IPS-NIHi7 (cell line): ENCODE measurements around the gene CFAP77.
"Not testable (repeated sequence)": the region's sequence is repeated elsewhere in the genome, so short reads cannot be mapped to it uniquely, and the experiment has no call there.

Experiments used
- DNase-seq: peaks from one replicate; pipeline ENCODE4 v3.0.0; 2012; ENCODE audit warnings: mixed read lengths; ENCODE audit errors: extremely low spot score

CFAP77 gene

DNA sequence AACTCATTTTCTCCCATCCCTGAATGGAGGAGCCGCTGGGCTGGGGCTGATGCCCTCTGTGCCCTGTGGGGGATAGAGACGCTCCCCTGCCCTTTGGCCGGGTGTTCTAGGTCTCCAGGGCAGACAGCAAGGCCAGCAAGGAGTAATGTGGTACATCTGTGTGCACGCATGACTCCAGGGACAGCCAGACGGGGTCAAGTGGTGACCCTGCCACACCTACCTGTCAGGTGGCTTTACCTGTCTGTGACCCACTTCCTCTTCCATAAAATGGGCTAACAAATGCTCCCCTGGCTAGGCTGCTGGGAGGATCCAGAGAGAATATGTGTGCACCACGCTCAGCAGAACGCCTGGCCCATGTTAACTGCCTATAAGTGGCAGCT lies 137.0 kb downstream of the CFAP77 start:
- no peak for DNase-seq

DNA sequence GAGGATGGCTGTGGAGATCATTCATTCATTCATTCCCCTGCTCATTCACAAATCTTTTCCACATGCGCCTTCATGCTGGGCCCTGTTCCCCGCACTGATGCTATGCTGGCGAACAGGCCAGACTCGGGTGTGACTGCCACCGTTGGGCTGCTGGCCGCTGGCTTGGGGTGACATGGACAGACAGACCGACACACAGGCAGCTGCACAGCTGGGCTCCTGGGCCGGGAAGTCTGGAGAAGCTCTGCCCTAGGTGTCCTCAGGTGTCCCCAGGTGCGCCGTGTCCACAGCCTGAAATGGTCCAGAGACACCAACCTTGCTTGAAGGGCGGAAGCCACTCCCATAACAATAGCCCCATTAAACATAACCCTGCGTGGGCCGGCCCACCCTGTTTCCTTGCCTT lies 137.4 kb downstream of the CFAP77 start:
- DNase-seq: no peak

DNA sequence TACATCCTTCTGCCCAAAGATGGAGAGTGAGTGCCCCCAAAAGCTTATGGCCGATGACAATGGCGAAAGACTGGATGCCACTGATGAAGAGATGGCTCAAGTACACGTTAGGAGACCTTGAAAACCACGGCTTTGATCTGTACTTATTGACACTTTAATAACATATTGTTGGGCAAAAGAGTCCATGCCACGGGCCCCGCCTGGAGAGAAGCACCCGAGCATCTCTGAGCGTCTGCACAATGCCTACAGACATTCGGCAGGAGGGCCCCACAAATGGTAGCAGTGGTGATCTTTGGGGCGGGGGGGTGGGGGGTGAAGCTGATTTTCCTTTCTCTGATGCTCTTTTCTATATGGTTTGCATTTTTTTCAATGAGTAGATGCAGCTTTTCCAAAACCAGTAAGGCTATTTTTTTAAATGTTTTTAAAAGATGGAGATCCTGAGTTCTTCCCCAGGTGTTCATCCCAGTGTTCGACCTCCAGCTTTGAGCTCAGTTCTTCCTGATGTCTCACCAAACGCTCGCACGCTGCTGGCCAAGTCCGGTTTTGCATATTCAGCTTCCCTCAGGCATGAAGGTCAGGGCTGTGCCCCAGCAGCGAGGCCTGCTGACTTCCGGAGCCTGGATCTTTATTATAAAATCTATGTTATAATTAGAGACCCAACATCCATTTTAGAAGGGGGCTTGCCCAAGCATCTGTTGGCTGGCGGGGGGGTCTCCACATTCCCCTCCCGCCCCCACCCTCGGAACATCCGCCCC lies 138.1 kb downstream of the CFAP77 start:
- DNase-seq: no peak

DNA sequence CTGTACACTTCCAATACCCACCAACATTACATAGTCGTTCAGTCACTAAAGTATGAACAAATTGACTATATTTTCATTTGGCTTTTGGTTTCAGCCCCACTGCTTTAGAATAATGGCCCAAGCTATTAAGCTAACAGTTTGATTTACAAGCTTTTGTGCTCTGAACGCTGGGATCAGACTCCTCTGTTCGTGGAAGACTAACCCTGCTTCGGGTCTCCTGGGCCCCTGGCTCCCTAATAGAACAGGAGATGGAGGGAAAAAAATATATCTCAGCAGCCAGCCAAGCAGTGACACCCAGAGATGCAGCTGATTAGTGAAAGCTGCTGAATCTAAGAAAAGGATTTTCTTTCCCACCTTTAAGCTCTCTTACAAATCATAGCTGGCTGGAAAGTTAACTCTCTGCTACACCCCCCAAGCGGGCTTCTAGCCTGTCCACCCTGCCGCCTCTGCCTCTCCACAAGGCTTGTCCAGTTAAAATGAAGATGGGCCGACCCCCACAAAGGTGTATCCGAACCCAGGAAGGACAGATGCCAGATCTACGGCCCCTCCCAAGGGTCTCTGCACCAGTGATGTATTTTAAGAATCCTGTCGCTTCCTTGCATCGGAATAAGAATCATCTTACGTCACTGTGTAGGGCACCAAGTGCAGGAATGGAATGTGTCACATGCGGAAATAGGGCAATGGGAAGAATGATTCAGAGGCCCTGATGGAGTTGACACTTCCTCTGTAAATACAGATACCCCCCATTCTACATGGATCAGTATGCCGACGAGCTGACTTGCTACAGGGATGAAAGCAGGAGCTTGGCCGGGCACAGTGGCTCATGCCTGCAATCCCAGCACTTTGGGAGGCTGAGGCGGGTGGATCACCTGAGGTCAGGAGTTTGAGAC lies 139.0 kb downstream of the CFAP77 start:
- no peak for DNase-seq

DNA sequence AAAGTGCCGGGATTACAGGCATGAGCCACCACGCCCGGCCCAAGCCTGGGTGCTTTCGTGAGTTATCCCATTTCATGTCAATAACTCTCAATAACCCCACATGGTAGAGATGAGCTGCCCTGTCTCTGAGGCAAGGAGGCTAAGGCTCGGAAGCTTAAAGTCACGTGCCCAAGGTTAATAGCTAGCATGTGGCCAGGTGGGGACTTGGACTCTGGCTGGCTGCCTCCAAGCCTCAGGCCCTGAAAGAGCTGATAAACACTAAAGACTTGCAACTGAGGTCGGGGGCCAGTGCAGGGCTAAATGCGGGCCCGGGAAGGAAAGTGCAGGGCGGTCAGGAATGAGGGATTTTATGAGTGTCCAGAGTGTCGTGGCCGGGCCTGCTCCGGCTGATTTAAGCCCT lies 141.5 kb downstream of the CFAP77 start:
- DNase-seq: no peak

DNA sequence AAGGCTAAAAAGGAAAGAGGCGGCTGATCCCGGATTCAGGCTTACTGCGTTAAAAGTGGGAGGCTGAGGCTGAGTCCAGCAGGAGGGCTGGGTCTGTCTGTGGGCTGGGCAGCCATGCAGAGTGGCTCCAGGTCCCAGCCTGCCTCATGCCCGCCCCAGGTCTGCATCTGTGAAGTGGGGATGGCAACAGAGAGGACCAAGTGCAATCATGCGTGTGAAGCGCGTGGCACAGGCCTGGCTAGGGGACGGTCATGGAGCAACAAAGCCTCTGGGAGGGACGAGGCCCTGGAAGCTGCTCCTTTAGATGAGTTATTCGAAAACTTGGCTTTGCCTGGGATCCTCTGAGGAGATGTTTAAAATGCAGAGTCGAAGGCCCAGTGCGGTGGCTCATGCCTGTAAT lies 142.0 kb downstream of the CFAP77 start:
- DNase-seq: no peak

DNA sequence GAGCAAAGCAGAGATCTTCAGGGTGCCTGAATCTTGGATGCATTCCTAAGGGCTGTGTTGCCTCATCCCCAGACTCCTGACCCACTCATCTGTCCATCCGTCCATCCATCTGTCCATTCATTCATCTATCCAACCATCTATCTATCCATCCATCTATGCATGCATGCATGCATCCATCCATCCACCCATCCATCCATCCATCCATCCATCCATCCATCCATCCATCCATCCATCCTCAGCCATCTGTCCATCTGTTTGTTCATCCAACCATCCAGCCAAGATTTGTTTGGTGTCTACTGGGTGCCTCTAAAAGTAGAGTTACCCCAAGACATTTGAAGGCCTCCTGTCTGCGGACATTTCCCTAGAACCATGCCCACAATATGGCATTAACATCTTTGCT lies 144.7 kb downstream of the CFAP77 start:
- no peak for DNase-seq

DNA sequence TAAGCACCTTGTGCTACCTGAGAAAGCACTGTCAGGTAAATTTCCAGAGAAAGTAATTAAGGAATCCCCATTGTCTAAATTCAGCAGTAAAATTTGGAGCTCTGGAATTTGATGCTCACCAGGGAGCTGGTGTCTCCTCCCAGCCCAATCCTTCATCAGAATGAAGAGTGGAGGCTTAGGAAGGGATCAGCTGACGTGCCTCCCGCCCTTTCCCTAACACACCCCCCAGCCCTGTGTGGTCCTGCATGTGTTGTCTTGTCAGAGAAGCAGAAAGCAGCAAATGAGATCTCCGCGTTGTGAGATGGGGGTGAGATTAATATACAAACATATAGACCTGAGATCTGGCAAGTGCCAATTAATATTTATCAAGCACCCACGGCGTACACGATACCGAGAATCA lies 145.5 kb downstream of the CFAP77 start:
- DNase-seq: no peak

DNA sequence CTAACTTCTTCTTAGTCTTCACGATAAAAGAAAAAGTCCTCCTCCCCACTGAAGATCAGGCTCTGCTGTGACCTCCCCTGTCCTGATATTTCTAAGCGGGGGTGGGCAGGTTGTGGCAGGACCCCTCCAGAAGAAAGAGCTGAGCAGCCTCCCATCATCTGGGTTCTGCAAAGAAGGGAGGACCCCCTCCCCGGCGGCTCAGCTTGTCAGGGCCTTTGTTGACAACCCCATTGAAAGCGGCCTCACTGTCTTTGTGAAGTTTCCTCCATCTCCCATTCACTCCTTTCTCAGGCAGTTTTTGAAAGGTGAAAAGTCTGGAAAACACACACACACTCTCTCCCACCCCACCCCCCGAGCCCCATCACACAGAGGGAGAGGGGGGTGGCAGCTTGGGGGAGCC lies 146.2 kb downstream of the CFAP77 start:
- no peak for DNase-seq

DNA sequence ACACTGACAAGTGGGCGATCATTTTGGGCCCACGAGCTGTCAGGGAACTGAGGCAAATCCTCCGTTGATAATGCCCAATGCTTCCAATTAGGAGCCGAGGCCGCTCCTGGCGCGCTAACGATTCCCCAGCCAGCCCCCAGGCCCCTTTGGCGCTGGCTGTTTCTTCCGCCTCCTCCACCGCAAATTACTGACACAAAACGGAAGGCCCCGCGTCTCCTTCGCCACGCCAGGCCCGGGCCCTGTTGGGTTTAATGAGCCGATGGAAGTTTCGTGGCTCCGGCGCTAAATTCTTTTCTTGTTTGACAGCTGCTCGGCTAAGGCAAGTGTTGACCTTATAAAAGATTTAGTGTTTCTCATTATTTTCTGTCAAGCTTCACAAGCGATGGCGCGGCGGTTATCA lies 146.7 kb downstream of the CFAP77 start:
- no peak for DNase-seq

DNA sequence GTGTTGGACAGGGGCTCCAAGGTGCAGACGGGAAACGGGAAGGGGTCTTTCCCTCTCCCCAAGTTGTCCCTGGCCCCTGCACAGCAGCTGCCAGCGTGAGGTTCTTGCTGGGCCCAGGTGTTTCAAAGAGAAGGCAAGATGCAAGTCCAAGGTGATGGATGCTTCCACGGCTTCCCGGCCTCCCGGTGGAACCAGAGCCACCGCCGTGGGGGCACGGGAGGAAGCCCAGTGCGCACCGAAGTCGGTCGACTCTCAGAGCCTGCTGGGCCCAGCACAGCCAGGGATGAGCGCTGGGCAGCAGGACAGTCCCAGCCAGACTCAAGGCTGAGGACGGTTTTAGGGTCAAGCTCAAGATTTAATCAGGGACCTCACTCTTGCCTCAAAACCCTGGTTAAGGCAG lies 147.1 kb downstream of the CFAP77 start:
- DNase-seq: no peak

DNA sequence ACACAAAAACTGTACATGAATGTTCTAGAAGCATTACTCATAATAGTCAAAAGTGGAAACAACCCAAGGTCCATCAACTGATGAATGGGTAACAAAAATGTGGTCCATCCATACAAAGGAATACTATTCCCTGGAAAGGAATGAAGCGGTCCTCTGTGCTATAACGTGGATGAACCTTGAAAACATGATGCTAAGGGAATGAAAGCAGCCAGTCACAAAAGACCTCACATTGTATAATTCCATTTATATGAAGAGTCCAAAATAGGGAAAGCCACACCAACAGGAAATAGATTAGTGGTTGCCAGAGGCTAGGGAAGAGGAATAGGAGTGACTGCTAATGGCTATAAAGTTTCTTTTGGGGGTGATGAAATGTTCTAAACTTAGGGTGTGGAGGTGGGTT lies 149.7 kb downstream of the CFAP77 start:
- DNase-seq: no peak

DNA sequence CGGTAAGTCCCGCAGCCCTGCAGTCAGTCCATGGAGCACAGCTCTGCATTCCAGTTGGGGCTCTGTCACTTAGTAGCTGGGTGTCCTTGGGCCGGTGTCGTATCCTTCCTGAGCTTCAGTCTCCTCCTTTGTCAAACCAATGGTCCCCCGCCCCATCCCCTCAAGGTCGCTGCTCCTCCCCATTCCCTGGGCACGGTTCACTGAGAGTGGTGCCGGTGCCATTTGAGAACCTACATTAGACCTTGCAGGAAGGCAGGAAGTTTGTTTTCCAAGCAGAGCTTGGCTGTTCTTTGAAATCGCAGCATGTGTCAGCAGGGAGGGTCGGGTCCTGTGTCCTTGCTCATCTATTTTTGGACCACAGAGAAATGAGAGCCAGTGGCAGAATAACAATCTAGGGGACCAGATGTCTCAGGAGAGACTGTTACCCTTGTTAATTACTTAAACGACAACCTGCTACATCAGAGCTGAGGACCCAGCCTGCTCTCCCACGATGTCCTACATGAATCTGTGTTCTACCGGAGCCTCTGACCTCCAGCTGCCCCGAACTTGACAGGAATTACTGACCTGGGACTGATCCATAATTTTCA lies 150.7 kb downstream of the CFAP77 start:
- no peak for DNase-seq

DNA sequence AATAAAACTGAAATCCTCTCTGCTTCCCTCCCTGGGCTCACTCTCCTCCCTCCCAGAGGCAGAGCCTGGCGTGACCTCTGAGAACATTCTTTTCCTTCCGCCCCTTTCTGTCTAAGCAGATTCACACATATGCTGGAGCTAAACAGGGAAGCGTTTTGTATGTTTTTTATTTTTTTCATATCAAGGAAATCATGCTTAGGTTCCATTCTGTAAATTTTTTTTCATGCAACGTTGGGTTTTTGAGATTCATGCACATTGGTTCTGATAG lies 152.2 kb downstream of the CFAP77 start:
- DNase-seq: no peak

DNA sequence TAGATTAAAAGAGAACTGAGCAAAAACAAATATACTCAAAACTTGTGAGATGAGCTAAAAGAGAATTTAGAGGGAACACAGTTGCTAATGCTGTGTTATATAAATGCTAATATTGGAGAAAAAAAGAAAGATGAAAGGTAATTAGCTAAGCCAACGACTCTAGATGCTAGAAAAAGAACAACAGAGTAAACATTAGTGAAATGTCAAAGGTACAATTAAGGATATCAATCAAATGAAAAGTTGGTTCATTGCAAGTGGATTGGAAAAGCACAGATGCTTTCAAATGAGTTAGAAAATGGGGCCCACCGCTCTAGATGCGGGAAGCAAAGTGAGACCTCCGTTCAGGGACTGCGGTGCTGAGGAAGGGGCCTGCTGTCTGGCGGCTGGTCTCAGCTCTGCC lies 154.5 kb downstream of the CFAP77 start:
- no peak for DNase-seq

DNA sequence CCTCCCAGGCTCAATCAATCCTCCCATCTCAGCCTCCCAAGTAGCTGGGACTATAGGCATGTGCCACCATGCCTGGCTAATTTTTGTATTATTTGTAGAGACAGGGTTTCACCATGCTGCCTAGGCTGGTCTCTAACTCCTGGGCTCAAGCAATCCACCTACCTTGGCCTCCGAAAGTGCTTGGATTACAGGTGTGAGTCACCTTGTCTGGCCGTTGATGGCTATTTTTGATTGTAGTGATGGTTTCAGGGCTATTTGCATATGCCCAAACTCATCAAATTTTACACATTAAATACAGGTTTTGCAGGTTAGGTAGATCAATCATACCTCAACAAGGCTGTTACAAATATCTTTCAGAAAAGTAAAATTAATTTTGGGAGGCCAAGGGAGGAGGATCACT lies 158.8 kb downstream of the CFAP77 start:
- not testable (repeated sequence) for DNase-seq

DNA sequence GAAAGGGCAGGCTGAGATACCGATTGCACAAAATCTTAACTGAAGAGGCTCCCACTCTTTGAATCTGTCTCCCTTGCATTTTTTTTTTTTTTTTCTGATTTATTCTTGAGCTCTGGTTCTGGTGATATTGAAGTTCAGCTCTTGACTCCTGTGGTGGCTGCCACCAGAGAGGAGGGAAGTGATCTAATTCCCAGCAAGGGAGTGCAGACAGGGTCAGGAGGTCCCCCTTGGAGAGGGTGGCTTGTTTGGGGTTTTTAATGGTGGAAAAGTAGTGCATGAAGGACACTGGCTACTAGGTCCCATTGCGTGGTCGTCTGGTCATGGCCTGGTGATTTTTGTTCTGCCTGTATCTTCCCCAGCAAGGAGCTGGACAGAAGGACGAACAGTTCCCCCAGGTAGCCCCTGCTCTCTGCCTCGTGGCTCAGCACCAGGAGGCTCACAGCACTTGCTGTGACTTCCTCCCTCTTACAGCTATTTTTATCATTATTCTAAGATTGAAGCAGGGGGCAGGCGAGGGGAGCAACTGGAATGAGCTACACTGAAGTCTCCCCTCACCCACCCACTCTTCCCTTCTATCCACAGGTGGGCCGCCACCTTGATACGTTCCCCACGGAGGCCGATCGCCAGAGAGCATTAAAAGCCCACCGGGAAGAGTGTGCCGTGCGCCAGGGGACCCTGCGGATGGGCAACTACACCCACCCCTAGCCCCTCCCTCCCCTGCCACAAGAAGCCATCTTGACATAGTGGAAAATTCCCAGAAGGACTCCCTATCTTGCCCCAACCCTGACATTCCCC lies 162.0 kb downstream of the CFAP77 start:
- DNase-seq: no peak

DNA sequence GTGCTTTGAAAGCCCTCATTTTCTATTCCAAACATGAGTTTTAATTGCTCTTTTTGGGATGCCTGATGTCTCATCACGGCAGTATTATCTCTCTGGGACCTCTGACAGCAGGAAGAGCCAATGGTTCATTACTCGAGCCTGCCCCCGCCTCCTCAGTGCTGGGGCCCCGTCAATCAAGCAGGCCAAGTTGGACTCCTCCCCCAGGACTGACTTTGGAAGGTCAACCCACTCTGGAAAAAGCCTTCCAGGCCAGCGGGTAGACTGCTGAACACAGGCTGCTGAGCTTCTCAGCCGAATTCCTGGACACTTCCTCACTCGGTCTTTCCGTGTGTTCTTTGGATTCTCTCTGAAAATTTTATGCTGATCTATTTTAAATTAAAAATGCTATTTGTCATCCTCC lies 162.9 kb downstream of the CFAP77 start:
- DNase-seq: peak; percentile 68

DNA sequence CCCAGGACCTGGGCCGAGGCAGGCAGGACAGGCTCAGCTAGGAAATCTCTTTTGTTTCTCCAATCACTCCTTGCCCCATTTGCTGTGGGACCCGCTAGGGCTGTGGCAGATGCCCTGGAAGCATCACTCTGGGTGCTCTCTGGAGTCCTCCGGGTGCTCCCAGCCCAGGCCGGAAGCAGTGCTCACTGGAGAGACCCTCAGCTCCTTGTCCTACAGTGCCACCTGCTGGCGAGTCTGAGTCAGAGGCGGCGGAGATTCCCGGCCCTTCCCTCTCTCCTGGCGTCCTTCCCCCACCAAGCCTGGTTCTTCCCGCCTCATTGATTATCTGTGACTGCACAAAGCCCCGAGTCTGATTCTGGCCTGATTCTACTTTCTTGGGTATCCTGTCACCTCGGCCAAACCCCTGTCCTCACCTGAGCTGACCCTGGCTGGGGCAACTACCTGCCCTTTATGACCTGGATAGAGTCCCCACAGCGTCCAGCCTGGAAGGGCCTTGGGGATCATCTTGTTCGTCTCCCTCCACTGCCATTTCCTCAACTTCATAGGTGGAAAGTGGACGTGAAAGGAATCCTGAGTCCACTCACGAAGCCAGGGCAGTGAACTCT lies 165.1 kb downstream of the CFAP77 start:
- DNase-seq: peak; percentile 92

DNA sequence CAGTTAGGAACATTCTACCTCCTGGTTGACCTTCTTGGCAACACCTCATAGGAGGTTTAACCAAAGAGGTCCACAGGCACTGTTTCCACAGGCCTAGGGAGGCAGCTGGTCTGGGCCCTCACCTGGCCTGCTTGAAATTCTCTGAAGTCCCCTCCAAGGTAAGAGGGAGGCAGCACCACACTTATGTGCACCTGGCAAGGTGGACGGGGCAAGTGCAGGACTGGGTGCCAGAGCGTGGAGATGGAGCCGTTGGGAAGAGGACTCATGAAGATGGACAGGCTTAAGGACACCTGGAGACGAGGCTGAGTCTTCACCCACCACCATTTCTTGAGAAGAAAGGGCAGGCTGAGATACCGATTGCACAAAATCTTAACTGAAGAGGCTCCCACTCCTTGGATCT lies 165.8 kb downstream of the CFAP77 start:
- DNase-seq: no peak

DNA sequence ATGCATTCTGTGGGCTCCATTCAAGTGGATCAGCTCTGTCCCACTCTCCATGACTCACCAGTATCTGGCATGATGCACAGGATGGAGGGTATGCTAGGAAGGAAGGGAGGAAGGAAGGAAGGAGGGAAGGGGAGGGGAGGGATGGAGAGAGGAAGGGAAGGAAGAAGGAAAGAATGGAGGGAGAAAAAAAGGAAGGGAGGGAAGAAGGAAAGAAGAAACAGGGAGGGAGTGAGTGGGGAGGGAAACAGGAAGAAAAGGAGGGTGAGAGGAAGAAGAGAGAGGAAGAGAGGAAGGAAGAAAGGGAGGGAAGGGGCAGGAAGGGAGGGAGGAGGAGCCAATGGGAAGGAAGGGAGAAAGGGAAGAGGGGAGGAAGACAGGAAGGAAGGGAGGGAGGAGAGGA lies 167.1 kb downstream of the CFAP77 start:
- DNase-seq: no peak

DNA sequence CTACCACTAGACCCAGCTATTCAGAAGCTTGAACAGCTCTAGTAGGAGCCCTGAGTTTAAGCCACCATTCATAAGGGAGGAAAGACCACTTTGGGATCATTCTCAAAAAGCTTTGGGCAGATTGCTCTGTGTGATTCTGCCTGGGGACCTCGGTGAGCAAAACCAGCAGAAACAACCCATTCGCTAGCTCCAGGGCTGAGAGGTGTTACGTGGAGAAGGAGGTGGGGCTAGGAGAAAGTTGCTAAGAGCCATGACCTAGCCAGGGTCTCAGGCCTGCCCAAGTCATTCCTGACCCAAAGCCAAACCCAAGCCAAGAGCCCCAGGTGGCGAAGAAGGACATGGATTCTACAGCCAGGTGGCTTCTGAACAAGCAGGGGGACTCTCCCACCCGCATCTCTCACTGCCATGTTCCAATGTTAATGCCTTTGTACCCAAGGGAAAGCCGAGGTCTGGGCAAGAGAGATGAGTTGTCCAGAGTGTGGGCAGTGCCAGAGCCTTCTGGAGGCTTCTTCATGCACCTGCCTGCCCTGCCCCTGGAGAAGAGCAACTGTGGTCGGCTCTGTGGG lies 168.4 kb downstream of the CFAP77 start:
- no peak for DNase-seq
